B cell (primary cell): ENCODE data around the gene ACTN2. TPM values are rescaled to one million over a fixed set of nuclear protein-coding genes. Genes with fewer than 3 reads are reported as not detected.

Experiments
- ATAC-seq: fragments of 200-7000 bp; cut with Tn5 transposase; one replicate; pipeline ENCODE4 v1.10.0; 2021; ENCODE audit warnings: low read depth, mild to moderate bottlenecking, moderate number of reproducible peaks, moderate library complexity
- CTCF ChIA-PET: fragments of 350-600 bp; sonication (Branson Sonifier 250); formaldehyde crosslinking; loops from one replicate; lab custom pipeline; 2021; ENCODE audit warnings: antibody characterized with exemption, inconsistent platforms; lab: Charles Lee
- POLR2A ChIA-PET: fragments of 350-600 bp; sonication (Branson Sonifier 250); formaldehyde crosslinking; loops from one replicate; lab custom pipeline; 2021; ENCODE audit warnings: antibody characterized with exemption; lab: Charles Lee
- DNase-seq: peaks from one replicate; pipeline ENCODE4 v3.0.0; 2013
- H2AFZ ChIP-seq: 2 replicates; pipeline ENCODE4 v1.6.1; 2012; ENCODE audit warnings: mild to moderate bottlenecking, low read depth, low read length; ENCODE audit not compliant: insufficient read depth, poor library complexity, severe bottlenecking
- H3K27ac ChIP-seq, 2 donors: 1 replicate in 1 of 2; 2 replicates in 1 of 2; pipeline ENCODE4 v1.5.1; 2012 to 2013; ENCODE audit warnings: low read length in 2 of 2, mild to moderate bottlenecking in 2 of 2, moderate library complexity in 1 of 2
- H3K27me3 ChIP-seq, 4 experiments: fragments of 200-600 bp in 1 of 4; sonication (generic) in 1 of 4; replicated peaks in 1 of 4; 1 replicate in 2 of 4; 2 replicates in 2 of 4; pipeline versions ENCODE4 v1.6.1 to v1.7.0; 2013 to 2016; ENCODE audit warnings: low read length in 3 of 4, mild to moderate bottlenecking in 2 of 4, mixed read lengths in 1 of 4, moderate library complexity in 1 of 4; ENCODE audit not compliant: insufficient read depth in 4 of 4, control insufficient read depth in 3 of 4; ENCODE audit errors: control extremely low read depth in 1 of 4
- H3K36me3 ChIP-seq, 2 experiments: replicated peaks in 1 of 2; 1 replicate in 1 of 2; 2 replicates in 1 of 2; pipeline versions ENCODE4 v1.6.1 to v1.7.1; 2013; ENCODE audit warnings: low read length in 1 of 2; ENCODE audit not compliant: insufficient read depth in 2 of 2, control insufficient read depth in 1 of 2; ENCODE audit errors: control extremely low read depth in 1 of 2, extremely low read depth in 1 of 2
- H3K4me1 ChIP-seq, 2 donors: fragments of 200-600 bp in 1 of 2; sonication (generic) in 1 of 2; 1 replicate in 1 of 2; 2 replicates in 1 of 2; pipeline versions ENCODE4 v1.5.1 to v1.6.1; 2013 to 2017; ENCODE audit warnings: low read length in 2 of 2; ENCODE audit not compliant: control insufficient read depth in 2 of 2, insufficient read depth in 2 of 2
- H3K4me2 ChIP-seq: replicated peaks from 2 replicates; pipeline ENCODE3; 2012; ENCODE audit warnings: mild to moderate bottlenecking, low read depth, low read length; ENCODE audit not compliant: poor library complexity, severe bottlenecking
- H3K4me3 ChIP-seq, 5 experiments: fragments of 200-600 bp in 1 of 5; sonication (generic) in 1 of 5; 1 replicate in 3 of 5; 2 replicates in 2 of 5; pipeline versions ENCODE4 v1.5.1 to v1.7.0; 2011 to 2016; ENCODE audit warnings: low read length in 4 of 5, mild to moderate bottlenecking in 4 of 5, low read depth in 2 of 5, control low read depth in 1 of 5, moderate library complexity in 1 of 5; ENCODE audit not compliant: insufficient read depth in 1 of 5; ENCODE audit errors: control extremely low read depth in 1 of 5, extremely low read depth in 1 of 5
- H3K79me2 ChIP-seq: fragments of 200-600 bp; sonication (generic); one replicate; pipeline ENCODE4 v1.6.0; 2016; ENCODE audit warnings: low read length; ENCODE audit not compliant: control insufficient read depth, insufficient read depth
- H3K9ac ChIP-seq: fragments of 200-600 bp; sonication (generic); 2 replicates; pipeline ENCODE4 v1.6.1; 2017; ENCODE audit warnings: mild to moderate bottlenecking, low read length, moderate library complexity
- H3K9me3 ChIP-seq, 3 donors: one replicate each; pipeline versions ENCODE4 v1.6.1 to v1.7.1; 2013; ENCODE audit warnings: low read length in 2 of 3; ENCODE audit not compliant: control insufficient read depth in 2 of 3, insufficient read depth in 1 of 3; ENCODE audit errors: control extremely low read depth in 1 of 3
- H4K20me1 ChIP-seq: 2 replicates; pipeline ENCODE4 v1.6.0; 2012; ENCODE audit warnings: mild to moderate bottlenecking, low read length; ENCODE audit not compliant: insufficient read depth, control insufficient read depth, poor library complexity, severe bottlenecking
- H3K27ac Mint-ChIP-seq: one replicate; pipeline ENCODE4 v1.8.0; 2021; ENCODE audit warnings: mixed read lengths
- H3K27me3 Mint-ChIP-seq: one replicate; pipeline ENCODE4 v1.8.0; 2021; ENCODE audit warnings: mixed read lengths
- H3K4me1 Mint-ChIP-seq: one replicate; pipeline ENCODE4 v1.8.0; 2021; ENCODE audit warnings: mixed read lengths
- H3K4me3 Mint-ChIP-seq: one replicate; pipeline ENCODE4 v1.8.0; 2021; ENCODE audit warnings: mixed read lengths
- H3K9me3 Mint-ChIP-seq: one replicate; pipeline ENCODE4 v1.8.0; 2022; ENCODE audit warnings: mixed read lengths; ENCODE audit not compliant: insufficient read depth
- EZH2 ChIP-seq: IDR thresholded peaks from 2 replicates; pipeline ENCODE4 v1.6.1; 2012; ENCODE audit warnings: borderline replicate concordance, low read depth, mild to moderate bottlenecking, moderate library complexity, low read length; ENCODE audit not compliant: insufficient read depth, poor library complexity, severe bottlenecking
- WGBS: methylation state at CpG from one replicate; pipeline ENCODE4 v1.1.5; 2013; ENCODE audit warnings: missing lambda C conversion rate; ENCODE audit not compliant: insufficient coverage; 5-methylcytosine and 5-hydroxymethylcytosine counted together
- intact Hi-C: fragments of 100-400 bp; cut with micrococcal nuclease; formaldehyde crosslinking; loops from one replicate; pipeline ENCODE4 v1.10.0; 2022
- polyA plus RNA-seq: library from polyadenylated mRNA; depleted of rRNA; stranded (reverse); fragments of >200 nt; gene quantifications from 2 replicates; pipeline ENCODE4 v1.2.3, GENCODE V29; 2012
- total RNA-seq, 2 donors: library from RNA; stranded (reverse); fragments of 120-200 nt in 1 of 2; gene quantifications; 1 replicate in 1 of 2; 2 replicates in 1 of 2; pipeline versions ENCODE4 v1.2.3 to v1.2.4, GENCODE V29; 2013 to 2022
- TF ChIP-seq, protein P1 (sequence below): fragments of 200-600 bp; IDR thresholded peaks from one replicate; pipeline ENCODE4 v1.8.0; 2022; ENCODE audit warnings: antibody characterized with exemption, mild to moderate bottlenecking

Gene ACTN2
- total and polyA plus RNA-seq, 2 donors (not counting 1 experiment from before 2014, with no cell fraction given), result 0.30 TPM; not detected in 1

DNA sequence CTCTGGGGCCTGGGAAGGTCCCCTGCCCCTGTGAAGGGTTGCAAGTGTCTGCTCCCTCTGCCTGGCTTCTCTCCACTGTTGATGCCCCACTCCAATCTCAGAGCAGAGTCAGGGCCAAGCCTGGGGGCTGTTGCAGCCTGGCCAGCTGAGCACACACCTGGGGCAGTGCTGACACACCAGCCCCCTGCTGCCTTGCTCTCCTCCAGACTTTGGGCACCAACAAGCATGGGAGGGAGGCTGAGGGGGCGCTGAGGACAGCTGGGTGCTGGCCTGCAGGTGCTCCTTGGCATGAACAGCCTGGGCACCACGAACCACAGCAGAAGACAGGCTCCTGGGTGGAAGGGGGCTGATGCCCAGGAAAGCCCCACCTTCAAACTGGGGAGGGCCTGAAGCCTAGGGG is 99.2 kb downstream of the ACTN2 start:
- Mint-ChIP-seq H3K9me3 (no peaks in the 10 kb centered on the region), H3K4me3 (no peak overlapping the region), H3K4me1 (no peaks in the 10 kb centered on the region), H3K27me3 (peaks cover 17% of the 10 kb centered on the region), H3K27ac (no peak overlapping the region)
- no peak overlapping the region for H3K27ac ChIP-seq
- ChIA-PET CTCF (no interaction called here), POLR2A (no interaction called here)
- no peaks in the 10 kb centered on the region for H4K20me1 ChIP-seq
- intact Hi-C loops, result no loop called here
- peaks cover 0 to 19% (median 0%) of the 10 kb centered on the region in 3 donors for H3K9me3 ChIP-seq
- H3K4me1 ChIP-seq, result no peaks in the 10 kb centered on the region
- H3K9ac ChIP-seq, result no peak overlapping the region
- DNase-seq, result no peak
- no peaks in the 10 kb centered on the region for H3K36me3 ChIP-seq
- WGBS, result 56% methylated on average over 2 of the region's 2 CpGs
- peaks cover 0 to 6% (median 0%) of the 10 kb centered on the region in 4 experiments for H3K27me3 ChIP-seq
- no peaks in the 10 kb centered on the region for H3K79me2 ChIP-seq
- no peak overlapping the region for H3K4me2 ChIP-seq
- TF ChIP-seq EZH2, result no peak
- TF ChIP-seq, protein P1, sequence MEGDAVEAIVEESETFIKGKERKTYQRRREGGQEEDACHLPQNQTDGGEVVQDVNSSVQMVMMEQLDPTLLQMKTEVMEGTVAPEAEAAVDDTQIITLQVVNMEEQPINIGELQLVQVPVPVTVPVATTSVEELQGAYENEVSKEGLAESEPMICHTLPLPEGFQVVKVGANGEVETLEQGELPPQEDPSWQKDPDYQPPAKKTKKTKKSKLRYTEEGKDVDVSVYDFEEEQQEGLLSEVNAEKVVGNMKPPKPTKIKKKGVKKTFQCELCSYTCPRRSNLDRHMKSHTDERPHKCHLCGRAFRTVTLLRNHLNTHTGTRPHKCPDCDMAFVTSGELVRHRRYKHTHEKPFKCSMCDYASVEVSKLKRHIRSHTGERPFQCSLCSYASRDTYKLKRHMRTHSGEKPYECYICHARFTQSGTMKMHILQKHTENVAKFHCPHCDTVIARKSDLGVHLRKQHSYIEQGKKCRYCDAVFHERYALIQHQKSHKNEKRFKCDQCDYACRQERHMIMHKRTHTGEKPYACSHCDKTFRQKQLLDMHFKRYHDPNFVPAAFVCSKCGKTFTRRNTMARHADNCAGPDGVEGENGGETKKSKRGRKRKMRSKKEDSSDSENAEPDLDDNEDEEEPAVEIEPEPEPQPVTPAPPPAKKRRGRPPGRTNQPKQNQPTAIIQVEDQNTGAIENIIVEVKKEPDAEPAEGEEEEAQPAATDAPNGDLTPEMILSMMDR, result no peak
- no peak for ATAC-seq
- H2AFZ ChIP-seq, result no peak overlapping the region
- H3K4me3 ChIP-seq, result no peak overlapping the region

DNA sequence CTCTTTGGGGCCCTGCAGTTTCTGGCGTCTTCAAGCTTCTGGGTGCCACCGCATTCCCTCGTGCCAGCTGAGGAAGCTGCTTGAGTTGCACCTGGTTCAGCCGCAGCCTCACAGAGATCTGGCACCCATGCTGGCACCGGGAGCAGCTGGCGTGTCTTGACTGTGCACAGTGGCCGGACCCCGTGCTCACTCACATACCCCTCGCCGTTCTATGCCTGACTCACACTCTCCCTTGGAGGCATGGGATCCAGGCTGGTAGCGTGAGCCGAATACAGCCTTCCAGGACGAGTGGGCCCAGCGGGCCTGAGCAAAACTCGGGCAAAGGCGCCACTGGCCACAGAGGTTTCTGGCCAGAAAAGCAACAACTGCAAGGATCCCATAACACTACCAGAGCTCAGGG is 100.2 kb downstream of the ACTN2 start:
- Histone ChIP-seq H3K36me3 (no peaks in the 10 kb centered on the region), H3K9me3 (peaks cover 0 to 19% (median 0%) of the 10 kb centered on the region in 3 donors), H2AFZ (no peak overlapping the region), H3K79me2 (no peaks in the 10 kb centered on the region), H3K27ac (no peak overlapping the region), H3K4me1 (no peaks in the 10 kb centered on the region), H4K20me1 (no peaks in the 10 kb centered on the region), H3K4me3 (no peak overlapping the region), H3K4me2 (no peak overlapping the region), H3K27me3 (peaks cover 0 to 6% (median 0%) of the 10 kb centered on the region in 4 experiments), H3K9ac (no peak overlapping the region)
- ChIA-PET POLR2A (no interaction called here), CTCF (no interaction called here)
- no peak overlapping the region for H3K4me3 Mint-ChIP-seq
- no peaks in the 10 kb centered on the region for H3K4me1 Mint-ChIP-seq
- intact Hi-C loops, result no loop called here
- H3K9me3 Mint-ChIP-seq, result no peaks in the 10 kb centered on the region
- WGBS, result 97% methylated on average over 11 of the region's 16 CpGs
- ATAC-seq (no peak), DNase-seq (no peak)
- TF ChIP-seq, protein P1, result no peak
- no peak for TF ChIP-seq EZH2
- no peak overlapping the region for H3K27ac Mint-ChIP-seq
- H3K27me3 Mint-ChIP-seq, result peaks cover 20% of the 10 kb centered on the region
